ENCODE results near the gene CKAP2.

- no peak for TF ChIP-seq CTCF (IDR thresholded peaks at IDR 0.05 in 2 of 3, conservative IDR thresholded peaks at IDR 0.05 in 1 of 3; ENCODE audit: borderline replicate concordance in 1 of 3, insufficient read depth in 1 of 3, low read depth in 2 of 3, low read length in 2 of 3)
- no peak for TF ChIP-seq EZH2phosphoT487 (IDR thresholded peaks at IDR 0.05; ENCODE audit: borderline replicate concordance)
- no peak for TF ChIP-seq POLR2A (IDR thresholded peaks at IDR 0.05; ENCODE audit: borderline replicate concordance, extremely low read depth, insufficient read depth, insufficient read length)
- TF ChIP-seq CEBPB (IDR thresholded peaks at IDR 0.05; ENCODE audit: low read depth): no peak
- no peak for TF ChIP-seq REST (IDR thresholded peaks at IDR 0.05; ENCODE audit: low read depth)
- TF ChIP-seq EZH2 (IDR thresholded peaks at IDR 0.05): no peak
- no peak for TF ChIP-seq ATF3 (IDR thresholded peaks at IDR 0.05)
- no peak for TF ChIP-seq POLR2AphosphoS5 (IDR thresholded peaks at IDR 0.05; ENCODE audit: low read depth, low read length)
- no peak for TF ChIP-seq YY1 (IDR thresholded peaks at IDR 0.05; ENCODE audit: extremely low read depth, insufficient replicate concordance, low read depth, low read length)
- TF ChIP-seq SP1 (IDR thresholded peaks at IDR 0.05; ENCODE audit: low read depth): no peak
Observed at GRCh38 chr13:52421216-52421615, 34.1 kb upstream of the CKAP2 start.
